Prostate gland (tissue), 2 donors: ENCODE results near the gene KAZN. TPM values are rescaled to one million over a fixed set of nuclear protein-coding genes. Genes with fewer than 3 reads are reported as not detected.

Experiments used
- DNase-seq: peaks from one replicate; pipeline ENCODE4 v3.0.0-alpha.2; 2019; ENCODE audit warnings: low spot score
- H3K27ac ChIP-seq, 2 donors: fragments of 200-600 bp; sonication (generic); 2 replicates each; pipeline ENCODE4 v1.5.1; 2017 to 2019
- H3K27me3 ChIP-seq: fragments of 200-600 bp; sonication (generic); replicated peaks from 2 replicates; pipeline ENCODE4 v1.5.1; 2019; ENCODE audit not compliant: insufficient read depth
- H3K36me3 ChIP-seq, 2 donors: fragments of 200-600 bp; sonication (generic); 1 replicate in 1 of 2; 2 replicates in 1 of 2; pipeline versions ENCODE4 v1.5.1 to v1.8.1; 2017 to 2019
- H3K4me1 ChIP-seq: fragments of 200-600 bp; sonication (generic); replicated peaks from 2 replicates; pipeline ENCODE4 v1.5.1; 2019
- H3K4me3 ChIP-seq, 2 donors: fragments of 200-600 bp; sonication (generic); 2 replicates each; pipeline ENCODE4 v1.5.1; 2017 to 2019
- H3K9me3 ChIP-seq: fragments of 200-600 bp; sonication (generic); 2 replicates; pipeline ENCODE4 v1.5.1; 2017
- POLR2A ChIP-seq: fragments of 450-650 bp; IDR thresholded peaks from one replicate; pipeline ENCODE4 v1.6.1; 2016; ENCODE audit warnings: antibody characterized with exemption, mild to moderate bottlenecking
- POLR2AphosphoS5 ChIP-seq: sonication (generic); formaldehyde crosslinking; IDR thresholded peaks from one replicate; pipeline ENCODE4 v1.6.1; 2017; ENCODE audit warnings: antibody characterized with exemption
- WGBS: methylation state at CpG from one replicate; pipeline ENCODE4 v1.1.5; 2018; 5-methylcytosine and 5-hydroxymethylcytosine counted together
- intact Hi-C: fragments of 100-400 bp; cut with DNase I; formaldehyde crosslinking; loops from one replicate; pipeline ENCODE4 v1.14.2; 2022
- total RNA-seq, 2 donors: library from RNA; depleted of rRNA; stranded (reverse); fragments of >200 nt; gene quantifications; one replicate each; pipeline ENCODE4 v1.1.0, GENCODE V29; 2016
- TF ChIP-seq, protein P1 (sequence below), 4 experiments: fragments of 200-600 bp in 2 of 4; fragments of 450-650 bp in 2 of 4; sonication (generic) in 2 of 4; IDR thresholded peaks; 1 replicate in 3 of 4; 2 replicates in 1 of 4; pipeline ENCODE4 v1.5.1; 2016 to 2019; ENCODE audit warnings: antibody characterized with exemption in 4 of 4, mild to moderate bottlenecking in 2 of 4, moderate library complexity in 2 of 4

KAZN gene
- total RNA-seq, 2 donors from 2014 or later, result 8.3 to 12.7 TPM

DNA sequence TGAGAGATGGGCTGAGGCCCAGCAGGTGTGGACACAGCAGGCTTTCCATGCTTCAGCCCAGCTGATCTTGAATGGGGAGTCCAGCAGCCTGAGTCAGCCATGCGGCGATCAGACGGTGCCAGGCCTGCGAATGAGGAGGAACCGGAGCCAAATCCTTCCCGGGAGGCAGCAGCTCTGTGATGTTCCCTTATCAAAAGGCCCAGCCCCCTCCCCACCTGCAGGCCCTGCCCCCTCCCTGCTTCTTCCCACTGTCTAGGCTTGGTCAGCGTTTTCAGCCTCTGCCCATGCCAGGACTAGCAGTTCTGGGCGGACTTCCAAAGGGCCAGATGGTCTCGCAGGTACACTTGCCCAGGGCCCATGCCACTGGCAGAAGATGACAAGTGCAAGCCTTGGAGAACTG lies 253.8 kb downstream of the KAZN start:
- no peak overlapping the region for H3K27ac ChIP-seq
- no peaks in the 10 kb centered on the region for H3K27me3 ChIP-seq
- DNase-seq, result no peak
- TF ChIP-seq POLR2AphosphoS5 (no peak), POLR2A (no peak)
- TF ChIP-seq, protein P1, sequence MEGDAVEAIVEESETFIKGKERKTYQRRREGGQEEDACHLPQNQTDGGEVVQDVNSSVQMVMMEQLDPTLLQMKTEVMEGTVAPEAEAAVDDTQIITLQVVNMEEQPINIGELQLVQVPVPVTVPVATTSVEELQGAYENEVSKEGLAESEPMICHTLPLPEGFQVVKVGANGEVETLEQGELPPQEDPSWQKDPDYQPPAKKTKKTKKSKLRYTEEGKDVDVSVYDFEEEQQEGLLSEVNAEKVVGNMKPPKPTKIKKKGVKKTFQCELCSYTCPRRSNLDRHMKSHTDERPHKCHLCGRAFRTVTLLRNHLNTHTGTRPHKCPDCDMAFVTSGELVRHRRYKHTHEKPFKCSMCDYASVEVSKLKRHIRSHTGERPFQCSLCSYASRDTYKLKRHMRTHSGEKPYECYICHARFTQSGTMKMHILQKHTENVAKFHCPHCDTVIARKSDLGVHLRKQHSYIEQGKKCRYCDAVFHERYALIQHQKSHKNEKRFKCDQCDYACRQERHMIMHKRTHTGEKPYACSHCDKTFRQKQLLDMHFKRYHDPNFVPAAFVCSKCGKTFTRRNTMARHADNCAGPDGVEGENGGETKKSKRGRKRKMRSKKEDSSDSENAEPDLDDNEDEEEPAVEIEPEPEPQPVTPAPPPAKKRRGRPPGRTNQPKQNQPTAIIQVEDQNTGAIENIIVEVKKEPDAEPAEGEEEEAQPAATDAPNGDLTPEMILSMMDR (IDR thresholded peaks at IDR 0.05), result no peak
- H3K9me3 ChIP-seq, result no peaks in the 10 kb centered on the region
- no peaks in the 10 kb centered on the region for H3K36me3 ChIP-seq
- H3K4me3 ChIP-seq, result no peak overlapping the region
- no peaks in the 10 kb centered on the region for H3K4me1 ChIP-seq
- intact Hi-C loops, result no loop called here
- 66% methylated on average over 9 of the region's 9 CpGs for WGBS

DNA sequence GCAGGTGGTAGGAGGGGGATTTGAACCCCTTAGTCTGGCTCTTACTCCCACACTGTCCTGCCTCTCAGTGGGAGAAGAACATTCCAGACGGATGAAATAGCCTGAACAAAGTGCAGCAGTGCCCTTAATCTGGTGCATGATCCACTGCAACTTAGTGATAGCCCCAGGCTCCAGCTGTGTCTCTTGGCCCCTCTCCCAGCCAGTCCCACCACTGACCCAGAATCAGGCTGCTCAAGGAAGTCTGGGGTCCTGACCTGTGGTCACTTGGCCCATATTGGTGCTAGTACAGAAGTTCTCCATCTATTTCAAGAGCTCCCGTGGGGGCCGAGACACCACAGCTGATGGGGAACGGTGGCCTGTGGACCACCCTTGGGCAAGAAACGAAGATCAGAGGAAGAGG lies 255.0 kb downstream of the KAZN start:
- Histone ChIP-seq H3K9me3 (no peaks in the 10 kb centered on the region), H3K4me1 (no peaks in the 10 kb centered on the region), H3K36me3 (no peaks in the 10 kb centered on the region), H3K27me3 (no peaks in the 10 kb centered on the region), H3K27ac (no peak overlapping the region), H3K4me3 (no peak overlapping the region)
- intact Hi-C loops, result no loop called here
- 92% methylated on average over 5 of the region's 5 CpGs for WGBS
- no peak for TF ChIP-seq POLR2AphosphoS5
- TF ChIP-seq, protein P1 (IDR thresholded peaks at IDR 0.05), result no peak
- no peak for TF ChIP-seq POLR2A
- no peak for DNase-seq

DNA sequence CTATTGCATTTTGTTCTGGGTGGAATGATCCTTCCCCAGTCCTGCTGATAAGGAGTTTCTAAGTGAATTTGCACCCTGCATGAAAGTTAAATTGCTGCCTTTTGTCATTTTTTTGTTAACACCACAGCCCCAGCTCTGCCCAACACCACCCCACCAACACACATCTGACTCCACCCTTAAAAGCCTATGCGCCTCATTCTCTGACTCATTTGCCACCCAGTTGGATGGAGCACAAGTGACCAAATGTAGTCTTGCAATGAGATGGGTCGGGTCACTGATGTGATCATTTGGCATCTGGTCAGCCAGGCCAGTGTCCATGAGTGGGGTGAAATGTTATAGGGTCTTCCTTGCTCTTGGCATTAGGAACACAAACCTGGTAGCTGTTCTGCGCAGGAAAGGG lies 256.8 kb downstream of the KAZN start:
- intact Hi-C loops, result no loop called here
- DNase-seq, result no peak
- H3K27ac ChIP-seq, result no peak overlapping the region
- no peaks in the 10 kb centered on the region for H3K27me3 ChIP-seq
- no peak overlapping the region for H3K4me3 ChIP-seq
- no peaks in the 10 kb centered on the region for H3K9me3 ChIP-seq
- H3K4me1 ChIP-seq, result no peaks in the 10 kb centered on the region
- TF ChIP-seq, protein P1 (IDR thresholded peaks at IDR 0.05), result no peak
- TF ChIP-seq POLR2A, result no peak
- TF ChIP-seq POLR2AphosphoS5, result no peak
- no peaks in the 10 kb centered on the region for H3K36me3 ChIP-seq
- WGBS, result 88% methylated on average over 3 of the region's 3 CpGs

DNA sequence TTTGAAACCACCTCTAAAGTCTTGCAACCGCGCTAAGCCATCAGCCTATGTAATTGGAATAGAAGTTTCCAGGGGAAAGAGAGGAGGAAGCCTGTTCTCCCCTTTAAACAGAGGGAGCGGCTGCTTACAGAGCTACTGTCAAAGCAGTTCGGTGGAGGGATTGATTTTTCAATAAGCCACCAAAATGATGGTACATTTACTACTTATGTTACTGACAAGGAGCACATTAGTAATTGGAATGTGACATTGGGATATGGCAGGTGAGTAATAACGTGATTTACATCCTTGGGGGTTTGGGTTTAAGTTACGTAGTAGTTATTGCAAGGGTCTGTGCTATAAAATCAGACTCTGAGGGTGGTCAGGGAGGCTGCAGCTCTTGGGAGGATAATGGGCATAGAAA lies 257.3 kb downstream of the KAZN start:
- no peaks in the 10 kb centered on the region for H3K36me3 ChIP-seq
- 82% methylated on average over 6 of the region's 6 CpGs for WGBS
- no peaks in the 10 kb centered on the region for H3K27me3 ChIP-seq
- intact Hi-C loops, result no loop called here
- H3K9me3 ChIP-seq, result no peaks in the 10 kb centered on the region
- DNase-seq, result no peak
- no peaks in the 10 kb centered on the region for H3K4me1 ChIP-seq
- no peak overlapping the region for H3K27ac ChIP-seq
- no peak overlapping the region for H3K4me3 ChIP-seq
- TF ChIP-seq POLR2A (no peak), POLR2AphosphoS5 (no peak)
- TF ChIP-seq, protein P1 (IDR thresholded peaks at IDR 0.05), result no peak

DNA sequence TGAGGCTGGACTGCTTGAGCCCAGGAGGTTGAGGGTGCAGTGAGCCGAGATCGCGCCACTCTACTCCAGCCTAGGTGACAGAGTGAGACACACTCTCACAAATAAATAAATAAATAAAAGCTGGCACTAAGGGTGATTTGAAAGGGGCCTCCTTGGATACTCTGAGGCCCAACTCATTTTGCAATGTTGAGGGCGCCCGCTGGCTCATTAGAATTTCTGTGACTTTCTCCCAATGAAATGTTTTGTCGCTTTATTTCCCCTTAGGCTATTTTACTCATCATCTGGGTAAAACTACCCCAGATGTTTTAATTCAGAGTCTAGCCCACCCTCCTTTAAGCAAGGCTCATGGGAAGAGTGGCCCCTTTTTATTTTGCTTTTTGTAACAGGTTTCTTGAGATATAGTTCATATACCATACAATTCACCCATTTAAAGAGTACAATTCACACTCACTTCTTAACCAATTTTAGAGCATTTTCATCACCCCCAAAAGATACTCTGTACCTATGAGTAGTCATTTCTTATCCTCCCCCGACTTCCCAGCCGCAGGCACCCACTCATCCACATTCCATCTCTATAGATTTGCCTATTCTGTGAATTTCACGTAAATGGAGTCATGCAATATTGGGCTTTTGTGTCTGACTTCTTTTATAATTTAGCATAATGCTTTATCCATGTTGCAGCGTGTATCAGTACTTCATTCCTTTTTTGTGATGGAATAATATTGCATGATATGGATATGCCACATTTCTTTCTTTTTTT lies 259.1 kb downstream of the KAZN start:
- no peaks in the 10 kb centered on the region for H3K36me3 ChIP-seq
- H3K4me1 ChIP-seq, result no peaks in the 10 kb centered on the region
- no peak overlapping the region for H3K27ac ChIP-seq
- DNase-seq, result no peak
- H3K9me3 ChIP-seq, result no peaks in the 10 kb centered on the region
- no peaks in the 10 kb centered on the region for H3K27me3 ChIP-seq
- no peak overlapping the region for H3K4me3 ChIP-seq
- intact Hi-C loops, result no loop called here
- WGBS, result 97% methylated on average over 10 of the region's 10 CpGs
- TF ChIP-seq POLR2AphosphoS5 (no peak), POLR2A (no peak)
- TF ChIP-seq, protein P1 (IDR thresholded peaks at IDR 0.05), result no peak
